ENCODE data around the gene UQCRH. TPM values are rescaled to one million over a fixed set of nuclear protein-coding genes. Genes with fewer than 3 reads are reported as not detected.

Gene UQCRH
- total and polyA plus RNA-seq, 2 of the 4 experiments (the other 2 are of a cell fraction), result 347 to 736 TPM

DNA sequence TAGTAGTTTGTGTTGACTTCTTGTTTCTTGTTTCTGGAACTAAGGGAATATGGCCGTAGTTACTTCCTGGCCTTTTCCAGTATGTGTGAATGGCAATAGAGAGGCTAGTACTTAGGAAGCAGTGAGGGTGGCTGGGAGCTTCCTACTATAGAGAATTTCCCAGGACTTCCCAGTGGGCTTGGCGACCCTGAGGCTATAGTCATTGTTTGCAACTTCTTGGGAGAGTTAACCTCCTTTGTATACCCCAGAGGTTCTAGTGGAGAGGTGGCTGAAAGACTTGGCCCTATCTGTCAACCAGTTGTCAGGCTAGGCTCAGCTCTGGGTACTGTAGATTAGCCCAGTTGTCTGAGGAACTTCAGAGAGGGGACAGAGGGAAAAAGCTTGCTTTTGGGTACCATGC, 40.4 kb upstream of the UQCRH start:
- Histone ChIP-seq H3K36me3 (ENCODE audit: control insufficient read depth, insufficient read depth, low read length) (peaks cover 18% of the 10 kb centered on the region), H2BK20ac (ENCODE audit: low read depth, low read length) (no peak overlapping the region), H4K5ac (ENCODE audit: low read depth, low read length) (no peak overlapping the region), H4K20me1 (ENCODE audit: insufficient read depth, low read length) (no peaks in the 10 kb centered on the region), H2AK9ac (replicated peaks; ENCODE audit: low read depth, low read length, poor library complexity) (no peak overlapping the region), H2BK5ac (ENCODE audit: low read depth, low read length, poor library complexity, severe bottlenecking) (no peak overlapping the region), H3K18ac (ENCODE audit: low read depth, low read length) (no peak overlapping the region), H3K9ac (ENCODE audit: low read depth, low read length) (no peak overlapping the region), H3K9me3 (ENCODE audit: control insufficient read depth, insufficient read depth, low read length) (no peaks in the 10 kb centered on the region), H3K9me1 (ENCODE audit: insufficient read depth, low read length) (peaks cover 6% of the 10 kb centered on the region), H2BK15ac (ENCODE audit: low read depth, low read length) (no peak overlapping the region), H3K4me1 (ENCODE audit: control insufficient read depth, insufficient read depth, low read length) (no peaks in the 10 kb centered on the region), H3K27me3 (ENCODE audit: control insufficient read depth, insufficient read depth, low read length) (no peaks in the 10 kb centered on the region), H4K8ac (ENCODE audit: low read depth in 2 of 2, low read length in 2 of 2) (no peak overlapping the region), H3K4me2 (ENCODE audit: low read depth, low read length) (no peak overlapping the region), H3K27ac (ENCODE audit: insufficient read depth, low read length) (no peak overlapping the region), H2AFZ (replicated peaks; ENCODE audit: low read length, poor library complexity) (no peak overlapping the region), H3K23ac (ENCODE audit: low read depth, low read length) (no peak overlapping the region), H2AK5ac (ENCODE audit: low read depth, low read length) (no peak overlapping the region), H3K14ac (replicated peaks; ENCODE audit: low read depth, low read length) (no peak overlapping the region), H2BK120ac (ENCODE audit: low read depth, low read length) (no peak overlapping the region), H3K4me3 (ENCODE audit: insufficient read depth, low read depth, low read length) (no peak overlapping the region), H4K91ac (ENCODE audit: insufficient read depth, low read depth, low read length) (no peak overlapping the region), H3K4ac (ENCODE audit: low read depth, low read length) (no peak overlapping the region), H3K56ac (ENCODE audit: extremely low read depth, insufficient read depth, low read length) (no peak overlapping the region), H3K79me1 (ENCODE audit: low read depth in 1 of 2, low read length in 2 of 2) (peaks cover 0 to 5% of the 10 kb centered on the region in 2 experiments; a peak in 2 of 4 replicates)
- CTCF ChIA-PET, result no interaction called here
- TF ChIP-seq MAFK (IDR thresholded peaks at IDR 0.05; ENCODE audit: low read depth, low read length) (no peak), CHD1 (IDR thresholded peaks at IDR 0.05; ENCODE audit: low read depth, low read length) (no peak), FOS (IDR thresholded peaks at IDR 0.05; ENCODE audit: low read depth, low read length) (no peak)
- DNase-seq (no peak), ATAC-seq (ENCODE audit: low read depth) (no peak)
- in situ Hi-C loops (cut with MboI; ENCODE audit: low sequenced_read_pairs), result no loop called here
- intact Hi-C loops (cut with micrococcal nuclease), result no loop called here
- POLR2A ChIA-PET (ENCODE audit: unreplicated experiment), result no interaction called here
- dilution Hi-C loops (cut with HindIII; ENCODE audit: low sequenced_read_pairs, unreplicated experiment), result no loop called here
- WGBS, 2 experiments (ENCODE audit: extremely low coverage in 2 of 2, insufficient read length in 1 of 2), result no CpG with 5 or more reads among the region's 2 CpGs
- no TSS peak for BruUV-seq (replicated peaks)

All from IMR-90 (cell line).